K562 (cell line): ENCODE results near the gene TEX9. TPM values are rescaled to one million over a fixed set of nuclear protein-coding genes. Genes with fewer than 3 reads are reported as not detected.

Source experiments
- ATAC-seq: fragments of 200-7000 bp; cut with Tn5 transposase; 3 replicates; pipeline ENCODE4 v1.9.1; 2020; ENCODE audit warnings: moderate library complexity
- BruUV-seq: library from RNA; stranded (reverse); fragments of 400-500 nt; replicated peaks from 2 replicates; lab custom pipeline; 2021; lab: Mats Ljungman, UMichigan
- CTCF ChIA-PET: fragments of 300-600 bp; formaldehyde crosslinking; extraction: SDS; loops from one replicate; lab custom pipeline; 2021; ENCODE audit warnings: low intra/inter-chr PET ratio; lab: Yijun Ruan, JAX
- POLR2A ChIA-PET: fragments of 300-600, 350-650 bp; sonication (Branson Sonifier 250); formaldehyde crosslinking; extraction: SDS; loops from one replicate; lab custom pipeline; 2021; ENCODE audit warnings: antibody characterized with exemption, inconsistent platforms; lab: Yijun Ruan, JAX
- DNase-seq, 4 experiments: peaks; one replicate each; pipeline versions ENCODE4 v3.0.0 to v3.0.0-alpha.2; 2011 to 2018; ENCODE audit warnings: low spot score in 3 of 4, mixed read lengths in 3 of 4; ENCODE audit errors: extremely low read depth in 1 of 4
- FAIRE-seq: peaks from 2 replicates; lab custom pipeline; 2011; peaks lifted over from hg19 to GRCh38; lab: Jason Lieb, UNC
- H2AFZ ChIP-seq: 2 replicates; pipeline ENCODE4 v1.6.0; 2011; ENCODE audit warnings: low read depth, low read length, control low read depth, inconsistent platforms
- H3K27ac ChIP-seq: fragments of 200-600 bp; 3 replicates; pipeline ENCODE4 v1.8.0; 2011; ENCODE audit warnings: low read depth, mild to moderate bottlenecking, control low read depth, inconsistent platforms, low read length, moderate library complexity, mixed read lengths; ENCODE audit errors: extremely low read depth
- H3K27me3 ChIP-seq, 2 experiments: fragments of 300-600 bp in 1 of 2; 2 replicates in 1 of 2; 3 replicates in 1 of 2; pipeline versions ENCODE4 v1.6.0 to v1.8.0; 2011; ENCODE audit warnings: inconsistent platforms in 2 of 2, low read length in 2 of 2, mild to moderate bottlenecking in 1 of 2, mixed read lengths in 1 of 2, moderate library complexity in 1 of 2; ENCODE audit not compliant: control insufficient read depth in 2 of 2, insufficient read depth in 2 of 2
- H3K36me3 ChIP-seq: fragments of 300-600 bp; 3 replicates; pipeline ENCODE4 v1.8.0; 2011; ENCODE audit warnings: mild to moderate bottlenecking, low read length, inconsistent platforms; ENCODE audit not compliant: control insufficient read depth, insufficient read depth
- H3K4me1 ChIP-seq, 2 experiments: fragments of 200-600 bp in 1 of 2; replicated peaks in 1 of 2; 2 replicates in 1 of 2; 3 replicates in 1 of 2; pipeline versions ENCODE4 v1.5.1 to v1.8.0; 2011; ENCODE audit warnings: inconsistent platforms in 2 of 2, low read length in 2 of 2, mild to moderate bottlenecking in 1 of 2, mixed read lengths in 1 of 2, moderate library complexity in 1 of 2; ENCODE audit not compliant: control insufficient read depth in 2 of 2, insufficient read depth in 2 of 2
- H3K4me2 ChIP-seq: 2 replicates; pipeline ENCODE4 v1.6.1; 2011; ENCODE audit warnings: low read length, control low read depth, inconsistent platforms, mixed read lengths; ENCODE audit not compliant: insufficient read depth
- H3K4me3 ChIP-seq: fragments of 200-600 bp; sonication (generic), shearing (Covaris generic); 2 replicates; pipeline ENCODE4 v1.5.1; 2016; ENCODE audit warnings: control low read depth, inconsistent platforms
- H3K79me2 ChIP-seq: fragments of 200-600 bp; 3 replicates; pipeline ENCODE4 v1.8.0; 2011; ENCODE audit warnings: low read length, inconsistent platforms; ENCODE audit not compliant: control insufficient read depth, insufficient read depth
- H3K9ac ChIP-seq, 2 experiments: 2 replicates each; pipeline versions ENCODE4 v1.6.0 to v1.6.1; 2011; ENCODE audit warnings: low read depth in 2 of 2, low read length in 2 of 2, control low read depth in 1 of 2, inconsistent platforms in 1 of 2, mild to moderate bottlenecking in 1 of 2, mixed read lengths in 1 of 2; ENCODE audit not compliant: insufficient read depth in 1 of 2
- H3K9me1 ChIP-seq: one replicate; pipeline ENCODE4 v1.6.0; 2011; ENCODE audit warnings: inconsistent platforms, mild to moderate bottlenecking, low read length, moderate library complexity; ENCODE audit not compliant: control insufficient read depth, insufficient read depth
- H3K9me3 ChIP-seq: replicated peaks from 2 replicates; pipeline ENCODE4 v1.5.1; 2011; ENCODE audit warnings: low read depth, low read length, inconsistent platforms; ENCODE audit not compliant: control insufficient read depth, insufficient read depth
- H4K20me1 ChIP-seq: replicated peaks from 2 replicates; pipeline ENCODE4 v1.6.1; 2011; ENCODE audit warnings: low read length, inconsistent platforms, mixed read lengths; ENCODE audit not compliant: control insufficient read depth, insufficient read depth
- C11orf30 ChIP-seq: fragments of 450-650 bp; IDR thresholded peaks from 2 replicates; pipeline ENCODE4 v1.6.1; 2016; ENCODE audit warnings: low read depth, mild to moderate bottlenecking
- CHCHD3 ChIP-seq: fragments of 250-450 bp; sonication (Bioruptor Pico); IDR thresholded peaks from 2 replicates; pipeline ENCODE4 v2.1.2; 2022; ENCODE audit warnings: mild to moderate bottlenecking
- KLF1 ChIP-seq: fragments of 450-650 bp; IDR thresholded peaks from 2 replicates; pipeline ENCODE4 v1.6.1; 2016; ENCODE audit warnings: missing genetic modification characterization, missing compliant biosample characterization
- MAFG ChIP-seq: fragments of 450-650 bp; conservative IDR thresholded peaks from 2 replicates; pipeline ENCODE4 v1.6.1; 2016; ENCODE audit warnings: missing genetic modification characterization, missing compliant biosample characterization
- PYGO2 ChIP-seq: fragments of 450-650 bp; IDR thresholded peaks from 2 replicates; pipeline ENCODE4 v1.6.1; 2016; ENCODE audit warnings: mild to moderate bottlenecking, missing genetic modification characterization, moderate library complexity, missing compliant biosample characterization
- ZBTB17 ChIP-seq: fragments of 450-650 bp; formaldehyde crosslinking; IDR thresholded peaks from 2 replicates; pipeline ENCODE4 v1.4.0; 2020; ENCODE audit warnings: mild to moderate bottlenecking
- ZNF146 ChIP-seq: IDR thresholded peaks from one replicate; pipeline ENCODE4 v1.6.1; 2018; ENCODE audit warnings: missing compliant biosample characterization; ENCODE audit not compliant: unreplicated experiment
- ZNF316 ChIP-seq: fragments of 450-650 bp; IDR thresholded peaks from 2 replicates; pipeline ENCODE4 v1.6.1; 2016
- WGBS: fragments of 100-300 bp; shearing (Covaris generic); methylation state at CpG from one replicate; pipeline ENCODE4 v1.1.6; 2016; ENCODE audit warnings: low coverage, mixed read lengths; ENCODE audit not compliant: insufficient coverage; ENCODE audit errors: missing lambda C conversion rate; 5-methylcytosine and 5-hydroxymethylcytosine counted together
- in situ Hi-C: fragments of 300-500 bp; cut with MboI; formaldehyde crosslinking; loops from 4 replicates; pipeline ENCODE4 v1.15.0; 2018; ENCODE audit warnings: inconsistent platforms, mixed read lengths
- intact Hi-C: fragments of 100-400 bp; cut with micrococcal nuclease; formaldehyde crosslinking; loops from 2 replicates; pipeline ENCODE4 v1.14.2; 2022
- polyA plus RNA-seq, 8 experiments: library from polyadenylated mRNA; depleted of rRNA in 4 of 8; stranded (reverse) in 5 of 8; unstranded in 3 of 8; fragments of >200 nt; fragmentation: Nextera tagmentation in 2 of 8; fragmentation: Illumina TruSeq in 1 of 8; extraction: Ambion mirVana in 2 of 8; extraction: Trizol in 1 of 8; gene quantifications; 2 replicates each; pipeline versions ENCODE4 v1.2.1 to v1.2.3, GENCODE V29; 2011 to 2014; ENCODE audit warnings: inconsistent platforms in 1 of 8, missing spikeins in 1 of 8
- total RNA-seq, 7 experiments: library from RNA; depleted of rRNA in 6 of 7; stranded (reverse); fragments of >200 nt in 6 of 7; fragmentation: Illumina TruSeq in 2 of 7; extraction: Trizol in 2 of 7; gene quantifications; 2 replicates each; pipeline versions ENCODE4 v1.2.1 to v1.2.3, GENCODE V29; 2011 to 2021; ENCODE audit warnings: low replicate concordance in 1 of 7

Gene TEX9
- total and polyA plus RNA-seq, 9 of the 15 experiments (the other 6 are each of a cell fraction or from before 2014, with no cell fraction given), result 0.93 to 3.6 (median 2.4) TPM

- no peak for ATAC-seq
- FAIRE-seq, result no peak
- WGBS, result 16% methylated on average over 3 of the region's 3 CpGs
- Histone ChIP-seq H3K36me3 (no peaks in the 10 kb centered on the region), H3K27me3 (no peaks in the 10 kb centered on the region), H3K79me2 (no peaks in the 10 kb centered on the region), H2AFZ (no peak overlapping the region), H3K9me3 (no peaks in the 10 kb centered on the region), H3K27ac (no peak overlapping the region), H3K4me2 (no peak overlapping the region), H4K20me1 (no peaks in the 10 kb centered on the region), H3K9ac (no peak overlapping the region), H3K9me1 (no peaks in the 10 kb centered on the region), H3K4me1 (peaks cover 7 to 8% of the 10 kb centered on the region in 2 experiments; a peak in 4 of 5 replicates), H3K4me3 (no peak overlapping the region)
- TF ChIP-seq CHCHD3, result no peak
- no peak for TF ChIP-seq PYGO2 (tag)
- BruUV-seq, result no TSS peak
- no peak for DNase-seq
- intact Hi-C loops (no loop called here), in situ Hi-C loops (no loop called here)
- CTCF ChIA-PET, result no interaction called here
- POLR2A ChIA-PET, result no interaction called here
Observed at GRCh38 chr15:56467616-56468015, 102.4 kb downstream of the TEX9 start.

GRCh38 chr15:56468401-56468800 is 103.2 kb downstream of the TEX9 start:
- no peaks in the 10 kb centered on the region for H3K9me1 ChIP-seq
- no peaks in the 10 kb centered on the region for H3K79me2 ChIP-seq
- intact Hi-C loops (no loop called here), in situ Hi-C loops (no loop called here)
- ATAC-seq (no peak), DNase-seq (peak in 1 of 4 experiments; percentile 16), FAIRE-seq (no peak)
- H3K9ac ChIP-seq, result 0 out of 4 replicates have a peak overlapping the region, but pooled peaks of 1 of the 2 experiments have one; percentile 14
- no peaks in the 10 kb centered on the region for H3K9me3 ChIP-seq
- H3K4me1 ChIP-seq, result peaks cover 7 to 8% of the 10 kb centered on the region in 2 experiments; a peak in 4 of 5 replicates
- peak overlapping the region; percentile 5; the same call in 1 of the 2 replicates for H3K4me3 ChIP-seq
- POLR2A ChIA-PET, result no interaction called here
- peak overlapping the region; percentile 74 for H2AFZ ChIP-seq
- H3K36me3 ChIP-seq, result no peaks in the 10 kb centered on the region
- no peak overlapping the region for H3K27ac ChIP-seq
- no peaks in the 10 kb centered on the region for H4K20me1 ChIP-seq
- CTCF ChIA-PET, result no interaction called here
- 8% methylated on average over 2 of the region's 2 CpGs for WGBS
- peak overlapping the region; percentile 57 for H3K4me2 ChIP-seq
- TF ChIP-seq MAFG (tag), result peak; percentile 42
- TF ChIP-seq ZNF146 (CRISPR knock-in tag), result no peak
- TF ChIP-seq ZNF316, result peak; percentile 31; the same call in 1 of the 2 replicates
- 0 out of 2 replicates have a peak, but pooled peaks have one; percentile 20 for TF ChIP-seq ZBTB17 (CRISPR knock-in tag)
- 0 out of 2 replicates have a peak, but pooled peaks have one; percentile 6 for TF ChIP-seq C11orf30
- TF ChIP-seq KLF1, result no peak
- BruUV-seq, result no TSS peak
- H3K27me3 ChIP-seq, result no peaks in the 10 kb centered on the region
